Loucy (cell line): Measurements from ENCODE around the gene IGSF3.

Source experiments
- H2AFZ ChIP-seq: fragments of 200-600 bp; sonication (generic); 2 replicates; pipeline ENCODE4 v1.6.0; 2016; ENCODE audit warnings: antibody characterized with exemption, mild to moderate bottlenecking, low read length, moderate library complexity
- H3F3A ChIP-seq: fragments of 200-600 bp; 2 replicates; pipeline ENCODE4 v1.6.0; 2016; ENCODE audit warnings: antibody characterized with exemption, low read depth, mild to moderate bottlenecking
- H3K27me3 ChIP-seq: fragments of 200-600 bp; sonication (generic); 2 replicates; pipeline ENCODE4 v1.6.1; 2014; ENCODE audit warnings: low read length, mild to moderate bottlenecking; ENCODE audit not compliant: insufficient read depth, poor library complexity, severe bottlenecking
- H3K36me3 ChIP-seq: fragments of 200-600 bp; sonication (generic); 2 replicates; pipeline ENCODE4 v1.6.1; 2016; ENCODE audit warnings: low read length; ENCODE audit not compliant: insufficient read depth
- H3K4me1 ChIP-seq: fragments of 200-600 bp; sonication (generic); 2 replicates; pipeline ENCODE4 v1.5.1; 2014; ENCODE audit warnings: low read length, mild to moderate bottlenecking; ENCODE audit not compliant: insufficient read depth, poor library complexity, severe bottlenecking
- H3K4me2 ChIP-seq: fragments of 200-600 bp; sonication (generic); 2 replicates; pipeline ENCODE4 v1.6.0; 2014; ENCODE audit warnings: antibody characterized with exemption, low read length, low read depth, mild to moderate bottlenecking; ENCODE audit not compliant: poor library complexity, severe bottlenecking
- H3K4me3 ChIP-seq: fragments of 200-600 bp; sonication (generic); 2 replicates; pipeline ENCODE4 v1.5.1; 2014; ENCODE audit warnings: low read length, mild to moderate bottlenecking, mixed read lengths; ENCODE audit not compliant: poor library complexity, severe bottlenecking
- H3K79me2 ChIP-seq: fragments of 200-600 bp; sonication (generic); 2 replicates; pipeline ENCODE4 v1.6.1; 2014; ENCODE audit warnings: low read length; ENCODE audit not compliant: insufficient read depth
- H3K9ac ChIP-seq: fragments of 200-600 bp; sonication (generic); 2 replicates; pipeline ENCODE4 v1.6.0; 2014; ENCODE audit warnings: mild to moderate bottlenecking, low read depth, low read length, moderate library complexity; ENCODE audit not compliant: poor library complexity, severe bottlenecking
- H3K9me2 ChIP-seq: fragments of 200-600 bp; sonication (generic); replicated peaks from 2 replicates; pipeline ENCODE4 v1.6.1; 2016; ENCODE audit warnings: low read depth, low read length, mixed read lengths
- H3K9me3 ChIP-seq: fragments of 200-600 bp; sonication (generic); 2 replicates; pipeline ENCODE4 v1.6.1; 2014; ENCODE audit warnings: mild to moderate bottlenecking, antibody characterized with exemption, low read length, low read depth; ENCODE audit not compliant: insufficient read depth
- H4K20me1 ChIP-seq: fragments of 200-600 bp; sonication (generic); 2 replicates; pipeline ENCODE4 v1.6.0; 2014; ENCODE audit warnings: antibody characterized with exemption, low read length, mild to moderate bottlenecking; ENCODE audit not compliant: insufficient read depth, poor library complexity, severe bottlenecking
- CTCF ChIP-seq: fragments of 200-600 bp; sonication (generic); conservative IDR thresholded peaks from 2 replicates; pipeline ENCODE4 v1.5.1; 2014; ENCODE audit warnings: mild to moderate bottlenecking, antibody characterized with exemption, low read length
- EZH2phosphoT487 ChIP-seq: fragments of 200-600 bp; IDR thresholded peaks from 2 replicates; pipeline ENCODE4 v1.6.1; 2018; ENCODE audit warnings: antibody characterized with exemption, mild to moderate bottlenecking, moderate library complexity, borderline replicate concordance

Gene IGSF3

DNA sequence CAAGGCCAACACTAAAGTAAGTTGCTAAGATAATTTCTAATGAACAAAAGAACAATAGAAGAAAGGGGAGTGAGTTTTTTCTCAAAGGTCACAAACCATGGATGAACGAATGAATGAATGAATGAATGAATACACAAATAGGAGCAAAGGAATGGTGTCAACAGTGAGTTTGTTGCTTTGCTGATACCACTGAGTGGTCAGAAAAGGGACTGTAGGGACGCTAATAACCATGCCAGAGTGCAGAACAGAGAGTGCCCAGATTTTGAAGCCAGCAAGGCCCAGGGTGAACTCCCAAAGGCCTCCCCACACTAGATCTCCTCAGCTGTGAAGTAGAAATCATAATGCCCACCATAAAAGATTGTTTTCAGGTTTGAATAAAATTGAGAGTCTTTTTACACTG lies 112.6 kb downstream of the IGSF3 start:
- Histone ChIP-seq H3K4me3 (no peak overlapping the region), H3K9me2 (no peaks in the 10 kb centered on the region), H3K4me1 (peaks cover 30% of the 10 kb centered on the region), H3F3A (no peaks in the 10 kb centered on the region), H4K20me1 (peaks cover 7% of the 10 kb centered on the region), H3K36me3 (no peaks in the 10 kb centered on the region), H3K9me3 (no peaks in the 10 kb centered on the region), H3K9ac (no peak overlapping the region), H3K79me2 (peaks cover 88% of the 10 kb centered on the region), H3K4me2 (no peak overlapping the region), H2AFZ (no peak overlapping the region), H3K27me3 (no peaks in the 10 kb centered on the region)
- TF ChIP-seq CTCF (no peak), EZH2phosphoT487 (no peak)

- Histone ChIP-seq H3K4me1 (peaks cover 27% of the 10 kb centered on the region), H3K9ac (no peak overlapping the region), H4K20me1 (peaks cover 7% of the 10 kb centered on the region), H3K4me2 (no peak overlapping the region), H3K79me2 (peaks cover 84% of the 10 kb centered on the region), H3K4me3 (no peak overlapping the region), H3K9me2 (no peaks in the 10 kb centered on the region), H2AFZ (no peak overlapping the region), H3F3A (no peaks in the 10 kb centered on the region), H3K36me3 (no peaks in the 10 kb centered on the region), H3K9me3 (no peaks in the 10 kb centered on the region), H3K27me3 (no peaks in the 10 kb centered on the region)
- TF ChIP-seq CTCF, result no peak
Measured at GRCh38 chr1:116553386-116554115, 114.0 kb downstream of the IGSF3 start.

- Histone ChIP-seq H3F3A (no peaks in the 10 kb centered on the region), H3K36me3 (peaks cover 28% of the 10 kb centered on the region; the same call in 1 of the 2 replicates), H3K9ac (no peak overlapping the region), H4K20me1 (no peaks in the 10 kb centered on the region), H3K9me3 (no peaks in the 10 kb centered on the region), H3K4me1 (peaks cover 12% of the 10 kb centered on the region), H3K79me2 (peaks cover 47% of the 10 kb centered on the region), H3K27me3 (no peaks in the 10 kb centered on the region), H3K9me2 (no peaks in the 10 kb centered on the region), H3K4me3 (no peak overlapping the region), H2AFZ (no peak overlapping the region), H3K4me2 (no peak overlapping the region)
- TF ChIP-seq EZH2phosphoT487 (no peak), CTCF (no peak)
Measured at GRCh38 chr1:116546354-116546977, 121.1 kb downstream of the IGSF3 start.
